Endothelial cell of umbilical vein (primary cell): ENCODE data around the gene CECR2. TPM values are rescaled to one million over a fixed set of nuclear protein-coding genes. Genes with fewer than 3 reads are reported as not detected.

ENCODE experiments used
- BruUV-seq: library from RNA; stranded (reverse); fragments of 400-500 nt; replicated peaks from 2 replicates; lab custom pipeline; 2021; lab: Mats Ljungman, UMichigan
- CTCF ChIA-PET: fragments of 300-600, 350-600 bp; sonication (Branson Sonifier 250); formaldehyde crosslinking; loops from one replicate; lab custom pipeline; 2021; ENCODE audit warnings: antibody characterized with exemption, inconsistent platforms; lab: Charles Lee
- POLR2A ChIA-PET: fragments of 300-600, 350-600 bp; sonication (Branson Sonifier 250); formaldehyde crosslinking; loops from one replicate; lab custom pipeline; 2021; ENCODE audit warnings: antibody characterized with exemption, inconsistent platforms; lab: Charles Lee
- DNase-seq: peaks from one replicate; pipeline ENCODE4 v3.0.0-alpha.2; 2011; ENCODE audit warnings: low read depth, low spot score
- FAIRE-seq: peaks from 2 replicates; lab custom pipeline; 2011; peaks lifted over from hg19 to GRCh38; lab: Jason Lieb, UNC
- H2AFZ ChIP-seq: 2 replicates; pipeline ENCODE4 v1.6.0; 2012; ENCODE audit warnings: low read depth, low read length, control low read depth, inconsistent platforms
- H3K27ac ChIP-seq: 2 replicates; pipeline ENCODE4 v1.5.1; 2011; ENCODE audit warnings: low read depth, mild to moderate bottlenecking, control low read depth, low read length, moderate library complexity; ENCODE audit not compliant: insufficient read depth
- H3K27me3 ChIP-seq, 2 experiments: 2 replicates each; pipeline versions ENCODE4 v1.6.0 to v1.6.1; 2011; ENCODE audit warnings: low read length in 2 of 2, mixed read lengths in 1 of 2; ENCODE audit not compliant: control insufficient read depth in 2 of 2, insufficient read depth in 2 of 2
- H3K36me3 ChIP-seq, 2 experiments: 2 replicates in 1 of 2; 3 replicates in 1 of 2; pipeline ENCODE4 v1.5.1; 2011; ENCODE audit warnings: low read length in 2 of 2, mild to moderate bottlenecking in 1 of 2, moderate library complexity in 1 of 2; ENCODE audit not compliant: control insufficient read depth in 2 of 2, insufficient read depth in 2 of 2; ENCODE audit errors: extremely low read depth in 1 of 2
- H3K4me1 ChIP-seq: 3 replicates; pipeline ENCODE4 v1.5.1; 2011; ENCODE audit warnings: mild to moderate bottlenecking, low read length; ENCODE audit not compliant: control insufficient read depth, insufficient read depth; ENCODE audit errors: extremely low read depth
- H3K4me2 ChIP-seq: 2 replicates; pipeline ENCODE4 v1.6.1; 2011; ENCODE audit warnings: low read length, control low read depth, mixed read lengths; ENCODE audit not compliant: insufficient read depth
- H3K4me3 ChIP-seq, 3 experiments: fragments of 200-600 bp in 1 of 3; sonication (generic), shearing (Covaris generic) in 1 of 3; replicated peaks in 1 of 3; 2 replicates each; pipeline ENCODE4 v1.5.1; 2011 to 2016; ENCODE audit warnings: control low read depth in 3 of 3, low read length in 3 of 3, mild to moderate bottlenecking in 2 of 3, inconsistent platforms in 1 of 3, low read depth in 1 of 3, moderate library complexity in 1 of 3; ENCODE audit not compliant: insufficient read depth in 1 of 3
- H3K79me2 ChIP-seq: 2 replicates; pipeline ENCODE4 v1.6.0; 2012; ENCODE audit warnings: low read length, inconsistent platforms; ENCODE audit not compliant: control insufficient read depth, insufficient read depth
- H3K9ac ChIP-seq: replicated peaks from 2 replicates; pipeline ENCODE3; 2011; ENCODE audit warnings: low read length, control low read depth; ENCODE audit not compliant: insufficient read depth; ENCODE audit errors: extremely low read depth
- H3K9me1 ChIP-seq: replicated peaks from 3 replicates; pipeline ENCODE4 v1.6.0; 2011; ENCODE audit warnings: mild to moderate bottlenecking, low read length; ENCODE audit not compliant: control insufficient read depth, insufficient read depth; ENCODE audit errors: extremely low read depth
- H3K9me3 ChIP-seq: replicated peaks from 2 replicates; pipeline ENCODE4 v1.5.1; 2012; ENCODE audit warnings: low read length, inconsistent platforms; ENCODE audit not compliant: control insufficient read depth, insufficient read depth
- H4K20me1 ChIP-seq: replicated peaks from 2 replicates; pipeline ENCODE3; 2011; ENCODE audit warnings: mild to moderate bottlenecking, low read length; ENCODE audit not compliant: control insufficient read depth, insufficient read depth; ENCODE audit errors: extremely low read depth
- CTCF ChIP-seq, 2 donors: IDR thresholded peaks; 1 replicate in 1 of 2; 2 replicates in 1 of 2; pipeline ENCODE4 v1.5.1; 2011; ENCODE audit warnings: low read length in 2 of 2, mild to moderate bottlenecking in 2 of 2, moderate library complexity in 2 of 2, control low read depth in 1 of 2, inconsistent platforms in 1 of 2, low read depth in 1 of 2; ENCODE audit not compliant: insufficient read depth in 1 of 2; ENCODE audit errors: extremely low read depth in 1 of 2
- FOS ChIP-seq: IDR thresholded peaks from 2 replicates; pipeline ENCODE4 v1.6.1; 2011; ENCODE audit warnings: mild to moderate bottlenecking, low read length, moderate library complexity, borderline replicate concordance; ENCODE audit not compliant: insufficient read depth
- GATA2 ChIP-seq: IDR thresholded peaks from 2 replicates; pipeline ENCODE4 v1.7.0; 2011; ENCODE audit warnings: low read depth, mild to moderate bottlenecking, moderate library complexity, mixed read lengths, low read length; ENCODE audit not compliant: insufficient read length, insufficient read depth
- JUN ChIP-seq: IDR thresholded peaks from 2 replicates; pipeline ENCODE4 v1.6.1; 2011; ENCODE audit warnings: borderline replicate concordance, low read depth; ENCODE audit not compliant: insufficient read length, insufficient read depth
- MAX ChIP-seq: IDR thresholded peaks from 2 replicates; pipeline ENCODE4 v1.6.1; 2011; ENCODE audit not compliant: insufficient read depth, insufficient read length
- MYC ChIP-seq: IDR thresholded peaks from one replicate; pipeline ENCODE4 v1.6.1; 2011; ENCODE audit warnings: mild to moderate bottlenecking, low read depth, low read length
- POLR2AphosphoS5 ChIP-seq: IDR thresholded peaks from 2 replicates; pipeline ENCODE4 v1.6.1; 2012; ENCODE audit warnings: low read depth, mild to moderate bottlenecking, control low read depth, low read length, moderate library complexity; ENCODE audit not compliant: insufficient read depth
- dilution Hi-C: fragments of 300-500 bp; cut with MboI; formaldehyde crosslinking; loops from one replicate; pipeline ENCODE4 v1.15.0; 2019; ENCODE audit warnings: low sequenced_read_pairs; ENCODE audit not compliant: extremely low pct_ligation_motif_present
- intact Hi-C: fragments of 100-400 bp; cut with micrococcal nuclease; formaldehyde crosslinking; loops from one replicate; pipeline ENCODE4 v1.10.0; 2022
- polyA plus RNA-seq, 4 experiments: library from polyadenylated mRNA; depleted of rRNA in 3 of 4; stranded (reverse) in 3 of 4; unstranded in 1 of 4; fragments of >200 nt; gene quantifications; 2 replicates each; pipeline versions ENCODE4 v1.2.1 to v1.2.3, GENCODE V29; 2011 to 2012; ENCODE audit warnings: missing spikeins in 1 of 4
- total RNA-seq: library from RNA; stranded (reverse); gene quantifications from 2 replicates; pipeline ENCODE4 v1.2.3, GENCODE V29; 2021

The CECR2 gene
- total and polyA plus RNA-seq, 2 donors (not counting 3 experiments of a cell fraction or from before 2014, with no cell fraction given), result 0.01 TPM; not detected in 1

- no TSS peak for BruUV-seq
- DNase-seq, result no peak
- H3K36me3 ChIP-seq, result no peaks in the 10 kb centered on the region
- CTCF ChIA-PET, result interaction anchor here (1.3 to 1.4 kb wide), 2 partner anchors 11 to 29 kb away, joined by 3 read pairs; no protein-coding TSS in a partner anchor
- no peak for FAIRE-seq
- H3K4me1 ChIP-seq, result no peaks in the 10 kb centered on the region
- H3K9ac ChIP-seq, result no peak overlapping the region
- H3K79me2 ChIP-seq, result no peaks in the 10 kb centered on the region
- no peak overlapping the region for H3K4me3 ChIP-seq
- POLR2A ChIA-PET, result interaction anchor here (0.6 to 1.1 kb wide), 2 partner anchors 13 to 51 kb away, joined by 3 to 6 read pairs; no protein-coding TSS in a partner anchor
- TF ChIP-seq FOS (no peak), MYC (no peak), POLR2AphosphoS5 (no peak), GATA2 (no peak), CTCF (IDR thresholded peaks at IDR 0.05; ENCODE audit: extremely low read depth in 1 of 2, insufficient read depth in 1 of 2, low read depth in 1 of 2, low read length in 2 of 2) (no peak), JUN (no peak), MAX (no peak)
- no peak overlapping the region for H3K4me2 ChIP-seq
- H3K9me3 ChIP-seq, result no peaks in the 10 kb centered on the region
- no peaks in the 10 kb centered on the region for H4K20me1 ChIP-seq
- intact Hi-C loops, result no loop called here
- H3K27me3 ChIP-seq, result peaks cover 2 to 12% of the 10 kb centered on the region in 2 experiments
- no peaks in the 10 kb centered on the region for H3K9me1 ChIP-seq
- H2AFZ ChIP-seq, result no peak overlapping the region
- no peak overlapping the region for H3K27ac ChIP-seq
- dilution Hi-C loops, result no loop called here
Measured at GRCh38 chr22:17376950-17377349, 7.7 kb downstream of the CECR2 start.
